ENCODE measurements around the gene IKZF1.

GRCh38 chr7:50300336-50300735, 4.2 kb upstream of the IKZF1 start:
- no peak for TF ChIP-seq CTCF (IDR thresholded peaks at IDR 0.05)
- TF ChIP-seq POLR2A (IDR thresholded peaks at IDR 0.05): no peak

Measured in right lobe of liver (tissue), 4 donors.